H9 (cell line): Measurements from ENCODE around the gene MR1. TPM values are rescaled to one million over a fixed set of nuclear protein-coding genes. Genes with fewer than 3 reads are reported as not detected.

Experiments
- DNase-seq: peaks from one replicate; pipeline ENCODE4 v3.0.0-alpha.2; 2017
- H2AFZ ChIP-seq: one replicate; pipeline ENCODE4 v1.6.1; 2013; ENCODE audit warnings: mild to moderate bottlenecking, low read length, control low read depth, moderate library complexity
- H2AK5ac ChIP-seq: 2 replicates; pipeline ENCODE4 v1.6.1; 2013; ENCODE audit warnings: low read length, control low read depth, mixed read lengths; ENCODE audit not compliant: insufficient read length
- H2BK120ac ChIP-seq: one replicate; pipeline ENCODE4 v1.6.1; 2013; ENCODE audit warnings: low read depth, mild to moderate bottlenecking, low read length, control low read depth, inconsistent platforms; ENCODE audit not compliant: poor library complexity, severe bottlenecking
- H2BK12ac ChIP-seq: 2 replicates; pipeline ENCODE4 v1.6.1; 2013; ENCODE audit warnings: low read length, control low read depth, mixed read lengths, low read depth; ENCODE audit not compliant: insufficient read length
- H2BK15ac ChIP-seq: 2 replicates; pipeline ENCODE4 v1.6.1; 2013; ENCODE audit warnings: low read depth, low read length, control low read depth
- H2BK20ac ChIP-seq: one replicate; pipeline ENCODE4 v1.6.1; 2013; ENCODE audit warnings: low read depth, mild to moderate bottlenecking, low read length, control low read depth, inconsistent platforms; ENCODE audit not compliant: poor library complexity, severe bottlenecking
- H2BK5ac ChIP-seq: 2 replicates; pipeline ENCODE4 v1.6.1; 2013; ENCODE audit warnings: low read length, control low read depth, mixed read lengths; ENCODE audit not compliant: insufficient read length
- H3K14ac ChIP-seq: 2 replicates; pipeline ENCODE4 v1.6.1; 2013; ENCODE audit warnings: low read length, control low read depth; ENCODE audit not compliant: insufficient read depth
- H3K18ac ChIP-seq: 2 replicates; pipeline ENCODE4 v1.6.1; 2013; ENCODE audit warnings: low read depth, mild to moderate bottlenecking, mixed read lengths, low read length, control low read depth; ENCODE audit not compliant: insufficient read length
- H3K23ac ChIP-seq: 2 replicates; pipeline ENCODE4 v1.6.1; 2013; ENCODE audit warnings: low read length, control low read depth, mixed read lengths, low read depth; ENCODE audit not compliant: insufficient read length
- H3K23me2 ChIP-seq: 2 replicates; pipeline ENCODE4 v1.6.1; 2013; ENCODE audit warnings: low read depth, mild to moderate bottlenecking, mixed read lengths, low read length, control low read depth; ENCODE audit not compliant: insufficient read length, poor library complexity, severe bottlenecking
- H3K27ac ChIP-seq: 2 replicates; pipeline ENCODE4 v1.5.1; 2013; ENCODE audit warnings: low read length, control low read depth, mixed read lengths, low read depth; ENCODE audit not compliant: insufficient read length
- H3K27me3 ChIP-seq: 2 replicates; pipeline ENCODE4 v1.6.1; 2013; ENCODE audit warnings: low read length, control low read depth, inconsistent platforms; ENCODE audit not compliant: insufficient read depth
- H3K4ac ChIP-seq: 2 replicates; pipeline ENCODE4 v1.6.1; 2013; ENCODE audit warnings: low read depth, mild to moderate bottlenecking, control low read depth, inconsistent platforms, low read length, moderate library complexity
- H3K4me1 ChIP-seq: 2 replicates; pipeline ENCODE4 v1.6.1; 2013; ENCODE audit warnings: low read length, control low read depth, inconsistent platforms; ENCODE audit not compliant: insufficient read depth
- H3K4me2 ChIP-seq: 2 replicates; pipeline ENCODE4 v1.6.1; 2013; ENCODE audit warnings: low read length, control low read depth, mixed read lengths; ENCODE audit not compliant: insufficient read length, insufficient read depth
- H3K56ac ChIP-seq: 2 replicates; pipeline ENCODE4 v1.6.1; 2013; ENCODE audit warnings: low read depth, mild to moderate bottlenecking, mixed read lengths, low read length, control low read depth; ENCODE audit not compliant: insufficient read length
- H3K79me1 ChIP-seq: 2 replicates; pipeline ENCODE4 v1.6.1; 2013; ENCODE audit warnings: low read depth, mild to moderate bottlenecking, moderate library complexity, low read length, control low read depth, inconsistent platforms; ENCODE audit not compliant: insufficient read depth, poor library complexity, severe bottlenecking
- H3K79me2 ChIP-seq: 2 replicates; pipeline ENCODE4 v1.6.1; 2013; ENCODE audit warnings: low read length, control low read depth, inconsistent platforms; ENCODE audit not compliant: insufficient read depth
- H3K9ac ChIP-seq: 2 replicates; pipeline ENCODE4 v1.6.1; 2013; ENCODE audit warnings: low read length, control low read depth, mixed read lengths; ENCODE audit not compliant: insufficient read length; ENCODE audit errors: extremely low read depth
- H3K9me3 ChIP-seq: one replicate; pipeline ENCODE4 v1.6.1; 2013; ENCODE audit warnings: low read depth, low read length, inconsistent platforms; ENCODE audit not compliant: control insufficient read depth
- H3T11ph ChIP-seq: one replicate; pipeline ENCODE4 v1.6.1; 2013; ENCODE audit warnings: mild to moderate bottlenecking, low read length, control low read depth, inconsistent platforms
- H4K20me1 ChIP-seq: one replicate; pipeline ENCODE4 v1.6.1; 2013; ENCODE audit not compliant: control insufficient read depth, insufficient read length, insufficient read depth
- H4K5ac ChIP-seq: 2 replicates; pipeline ENCODE4 v1.6.1; 2013; ENCODE audit warnings: low read depth, mild to moderate bottlenecking, mixed read lengths, low read length, control low read depth; ENCODE audit not compliant: insufficient read length
- H4K8ac ChIP-seq: replicated peaks from 2 replicates; pipeline ENCODE4 v1.6.1; 2013; ENCODE audit warnings: low read length, control low read depth, mixed read lengths, low read depth; ENCODE audit not compliant: insufficient read length
- H4K91ac ChIP-seq: 2 replicates; pipeline ENCODE4 v1.6.1; 2013; ENCODE audit warnings: low read depth, mild to moderate bottlenecking, moderate library complexity, mixed read lengths, low read length, control low read depth; ENCODE audit not compliant: insufficient read length
- H3K27ac Mint-ChIP-seq, 3 experiments: 2 replicates in 2 of 3; 3 replicates in 1 of 3; pipeline ENCODE4 v1.8.0; 2020 to 2021; ENCODE audit warnings: mixed read lengths in 3 of 3, mild to moderate bottlenecking in 1 of 3, moderate library complexity in 1 of 3
- H3K27me3 Mint-ChIP-seq: 2 replicates; pipeline ENCODE4 v1.8.0; 2021; ENCODE audit warnings: low read depth, mild to moderate bottlenecking, moderate library complexity, mixed read lengths
- H3K36me3 Mint-ChIP-seq, 3 experiments: 2 replicates in 2 of 3; 3 replicates in 1 of 3; pipeline ENCODE4 v1.8.0; 2020 to 2021; ENCODE audit warnings: low read depth in 3 of 3, mixed read lengths in 3 of 3; ENCODE audit not compliant: insufficient read depth in 1 of 3
- H3K4me1 Mint-ChIP-seq, 2 experiments: 2 replicates each; pipeline ENCODE4 v1.8.0; 2020; ENCODE audit warnings: mixed read lengths in 2 of 2
- H3K4me3 Mint-ChIP-seq, 2 experiments: 2 replicates in 1 of 2; 3 replicates in 1 of 2; pipeline ENCODE4 v1.8.0; 2020 to 2021; ENCODE audit warnings: mild to moderate bottlenecking in 2 of 2, mixed read lengths in 2 of 2, moderate library complexity in 1 of 2
- H3K9me3 Mint-ChIP-seq, 2 experiments: 2 replicates in 1 of 2; 3 replicates in 1 of 2; pipeline ENCODE4 v1.8.0; 2020; ENCODE audit warnings: mild to moderate bottlenecking in 2 of 2, mixed read lengths in 2 of 2, moderate library complexity in 1 of 2
- WGBS: extraction: QIAGEN DNeasy Blood & Tissue Kit; methylation state at CpG from one replicate; pipeline ENCODE4 v1.1.7; 2013; ENCODE audit warnings: missing lambda C conversion rate, low lambda C conversion rate, mixed read lengths; ENCODE audit not compliant: insufficient read length; ENCODE audit errors: extremely low coverage; 5-methylcytosine and 5-hydroxymethylcytosine counted together
- total RNA-seq: library from RNA; stranded (reverse); gene quantifications from 2 replicates; pipeline ENCODE4 v1.2.1, GENCODE V29; 2021
- TF ChIP-seq, protein P1 (sequence below): fragments of 200-600 bp; sonication (generic); conservative IDR thresholded peaks from 3 replicates; pipeline ENCODE4 v1.8.0; 2021; ENCODE audit warnings: antibody characterized with exemption, mild to moderate bottlenecking

MR1 gene
- total RNA-seq, 1 experiment from 2014 or later = 0.02 TPM

DNA sequence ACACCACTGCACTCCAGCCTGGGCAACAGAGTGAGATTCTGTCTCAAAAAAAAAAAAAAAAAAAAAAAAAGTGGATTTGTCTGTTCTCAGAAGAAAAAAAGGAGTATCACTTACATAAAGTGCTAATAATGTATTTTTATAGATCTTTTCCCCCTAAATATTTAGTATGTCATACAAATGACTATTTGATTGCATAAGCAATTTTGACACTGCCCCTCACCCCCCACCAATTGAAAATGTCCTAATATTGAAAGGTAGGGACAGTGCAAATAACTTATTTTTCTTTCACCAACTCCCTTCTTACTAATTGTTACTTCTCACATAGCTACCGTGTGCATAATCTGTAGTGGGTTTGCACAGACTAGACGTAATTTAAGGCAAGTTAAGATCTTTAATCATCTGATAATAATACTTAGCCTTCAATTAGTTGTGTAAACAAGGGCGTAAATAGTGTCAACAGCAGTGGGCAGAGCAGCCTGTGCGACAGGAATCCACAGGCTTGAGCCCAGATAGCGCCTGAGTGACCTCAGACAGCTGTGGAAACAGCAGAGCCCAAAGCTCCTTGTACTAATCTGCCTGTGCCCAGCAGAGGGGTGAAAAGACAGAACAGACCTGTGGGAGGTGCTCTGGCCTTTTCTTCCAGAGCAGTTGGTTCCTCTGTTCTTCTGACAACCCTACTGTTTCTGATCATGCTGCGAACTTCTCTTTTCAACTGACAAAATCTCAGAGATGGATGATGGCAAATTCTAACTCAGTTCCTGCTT, 50.2 kb downstream of the MR1 start:
- no peak overlapping the region for H2BK20ac ChIP-seq
- peaks cover 4% of the 10 kb centered on the region for H3K23me2 ChIP-seq
- no peak overlapping the region for H2AK5ac ChIP-seq
- no peaks in the 10 kb centered on the region for H3K79me1 ChIP-seq
- Mint-ChIP-seq H3K4me1 (peaks cover 7 to 19% of the 10 kb centered on the region in 2 experiments), H3K9me3 (no peaks in the 10 kb centered on the region; a peak in 1 of 5 replicates), H3K27me3 (peaks cover 24% of the 10 kb centered on the region), H3K36me3 (peaks cover 0 to 2% (median 0%) of the 10 kb centered on the region in 3 experiments; a peak in 2 of 7 replicates), H3K27ac (no peak overlapping the region), H3K4me3 (no peak overlapping the region)
- H3K79me2 ChIP-seq = no peaks in the 10 kb centered on the region
- no peak overlapping the region for H4K8ac ChIP-seq
- no peak overlapping the region for H3K4me2 ChIP-seq
- no peak overlapping the region for H3K4ac ChIP-seq
- no peak overlapping the region for H4K5ac ChIP-seq
- H2BK15ac ChIP-seq = no peak overlapping the region
- peaks cover 2% of the 10 kb centered on the region for H4K20me1 ChIP-seq
- DNase-seq = peak; percentile 65
- H3K9me3 ChIP-seq = no peaks in the 10 kb centered on the region
- no peak overlapping the region for H2AFZ ChIP-seq
- H3K56ac ChIP-seq = no peak overlapping the region
- no peak overlapping the region for H3T11ph ChIP-seq
- TF ChIP-seq, protein P1, sequence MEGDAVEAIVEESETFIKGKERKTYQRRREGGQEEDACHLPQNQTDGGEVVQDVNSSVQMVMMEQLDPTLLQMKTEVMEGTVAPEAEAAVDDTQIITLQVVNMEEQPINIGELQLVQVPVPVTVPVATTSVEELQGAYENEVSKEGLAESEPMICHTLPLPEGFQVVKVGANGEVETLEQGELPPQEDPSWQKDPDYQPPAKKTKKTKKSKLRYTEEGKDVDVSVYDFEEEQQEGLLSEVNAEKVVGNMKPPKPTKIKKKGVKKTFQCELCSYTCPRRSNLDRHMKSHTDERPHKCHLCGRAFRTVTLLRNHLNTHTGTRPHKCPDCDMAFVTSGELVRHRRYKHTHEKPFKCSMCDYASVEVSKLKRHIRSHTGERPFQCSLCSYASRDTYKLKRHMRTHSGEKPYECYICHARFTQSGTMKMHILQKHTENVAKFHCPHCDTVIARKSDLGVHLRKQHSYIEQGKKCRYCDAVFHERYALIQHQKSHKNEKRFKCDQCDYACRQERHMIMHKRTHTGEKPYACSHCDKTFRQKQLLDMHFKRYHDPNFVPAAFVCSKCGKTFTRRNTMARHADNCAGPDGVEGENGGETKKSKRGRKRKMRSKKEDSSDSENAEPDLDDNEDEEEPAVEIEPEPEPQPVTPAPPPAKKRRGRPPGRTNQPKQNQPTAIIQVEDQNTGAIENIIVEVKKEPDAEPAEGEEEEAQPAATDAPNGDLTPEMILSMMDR = peak; percentile 62; the same call in 2 of the 3 replicates
- H3K23ac ChIP-seq = no peak overlapping the region
- H2BK12ac ChIP-seq = no peak overlapping the region
- H2BK5ac ChIP-seq = no peak overlapping the region
- H3K18ac ChIP-seq = no peak overlapping the region
- H3K9ac ChIP-seq = no peak overlapping the region
- WGBS = no CpG with 5 or more reads among the region's 6 CpGs
- H4K91ac ChIP-seq = no peak overlapping the region
- no peak overlapping the region for H2BK120ac ChIP-seq
- no peaks in the 10 kb centered on the region for H3K4me1 ChIP-seq
- no peak overlapping the region for H3K27ac ChIP-seq
- peaks cover 7% of the 10 kb centered on the region for H3K27me3 ChIP-seq
- H3K14ac ChIP-seq = no peak overlapping the region
